NB4 (cell line): ENCODE results near the gene DRC1.

Experiments used
- POLR2A ChIP-seq: IDR thresholded peaks from 2 replicates; pipeline ENCODE4 v1.6.1; 2011; ENCODE audit warnings: mild to moderate bottlenecking; ENCODE audit not compliant: insufficient read length; ENCODE audit errors: extremely low read depth
- TF ChIP-seq, protein P1 (sequence below): IDR thresholded peaks from one replicate; pipeline ENCODE4 v1.5.1; 2012; ENCODE audit warnings: low read depth, low read length
- TF ChIP-seq, protein P2 (sequence below): IDR thresholded peaks from 2 replicates; pipeline ENCODE4 v1.6.1; 2011; ENCODE audit warnings: low read depth, low read length

DNA sequence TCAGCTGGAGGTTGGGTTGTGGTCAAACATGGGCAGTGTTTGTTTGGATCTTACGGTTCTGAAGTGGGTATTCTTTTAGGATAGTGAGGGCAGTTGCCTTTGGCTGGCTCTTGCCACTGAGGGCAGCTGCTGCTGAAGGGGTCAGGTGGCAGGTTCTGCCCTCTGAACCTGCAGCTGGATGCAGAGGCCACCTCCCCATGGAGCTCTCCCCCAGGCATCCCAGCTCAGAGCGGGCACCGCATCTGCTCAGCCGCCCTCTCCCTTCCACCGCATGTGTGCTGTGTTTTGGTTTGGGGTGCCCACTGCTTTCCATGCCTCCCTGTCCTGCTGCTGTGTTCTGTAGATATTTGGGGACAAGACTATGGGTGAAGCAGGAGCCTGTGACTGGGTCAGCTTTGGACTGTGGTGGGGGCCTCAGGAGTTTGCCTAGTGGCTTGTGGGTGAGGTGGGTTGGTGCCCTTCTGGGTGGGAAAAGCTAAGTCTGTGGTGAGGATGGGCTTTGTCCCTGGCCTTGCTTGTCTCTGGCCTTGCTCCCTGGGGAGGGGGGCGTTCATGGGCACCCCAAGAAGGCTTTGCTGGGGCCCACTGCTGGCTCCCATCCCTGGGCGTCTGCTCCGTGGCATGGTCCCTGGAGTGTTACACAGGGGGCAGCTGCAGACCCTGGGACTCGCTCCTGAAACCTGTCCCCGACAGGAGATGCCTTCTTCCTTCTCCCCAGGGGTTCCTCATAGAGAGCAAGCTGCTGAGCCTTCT lies 47.7 kb downstream of the DRC1 start:
- TF ChIP-seq, protein P1, sequence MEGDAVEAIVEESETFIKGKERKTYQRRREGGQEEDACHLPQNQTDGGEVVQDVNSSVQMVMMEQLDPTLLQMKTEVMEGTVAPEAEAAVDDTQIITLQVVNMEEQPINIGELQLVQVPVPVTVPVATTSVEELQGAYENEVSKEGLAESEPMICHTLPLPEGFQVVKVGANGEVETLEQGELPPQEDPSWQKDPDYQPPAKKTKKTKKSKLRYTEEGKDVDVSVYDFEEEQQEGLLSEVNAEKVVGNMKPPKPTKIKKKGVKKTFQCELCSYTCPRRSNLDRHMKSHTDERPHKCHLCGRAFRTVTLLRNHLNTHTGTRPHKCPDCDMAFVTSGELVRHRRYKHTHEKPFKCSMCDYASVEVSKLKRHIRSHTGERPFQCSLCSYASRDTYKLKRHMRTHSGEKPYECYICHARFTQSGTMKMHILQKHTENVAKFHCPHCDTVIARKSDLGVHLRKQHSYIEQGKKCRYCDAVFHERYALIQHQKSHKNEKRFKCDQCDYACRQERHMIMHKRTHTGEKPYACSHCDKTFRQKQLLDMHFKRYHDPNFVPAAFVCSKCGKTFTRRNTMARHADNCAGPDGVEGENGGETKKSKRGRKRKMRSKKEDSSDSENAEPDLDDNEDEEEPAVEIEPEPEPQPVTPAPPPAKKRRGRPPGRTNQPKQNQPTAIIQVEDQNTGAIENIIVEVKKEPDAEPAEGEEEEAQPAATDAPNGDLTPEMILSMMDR, result no peak
- TF ChIP-seq POLR2A, result no peak
- TF ChIP-seq, protein P2, sequence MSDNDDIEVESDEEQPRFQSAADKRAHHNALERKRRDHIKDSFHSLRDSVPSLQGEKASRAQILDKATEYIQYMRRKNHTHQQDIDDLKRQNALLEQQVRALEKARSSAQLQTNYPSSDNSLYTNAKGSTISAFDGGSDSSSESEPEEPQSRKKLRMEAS, result no peak
